A673 (cell line): Measurements from ENCODE around the gene KDM4D.

Experiments used
- EZH2 ChIP-seq: fragments of 200-600 bp; sonication (generic); IDR thresholded peaks from 2 replicates; pipeline ENCODE4 v1.6.1; 2017; ENCODE audit warnings: borderline replicate concordance, low read depth, mild to moderate bottlenecking, mixed read lengths, antibody characterized with exemption, low read length; ENCODE audit not compliant: poor library complexity, severe bottlenecking
- TF ChIP-seq, protein P1 (sequence below): fragments of 300-800, 200-600 bp; sonication (generic); conservative IDR thresholded peaks from 2 replicates; pipeline ENCODE4 v1.5.1; 2017; ENCODE audit warnings: low read depth, mild to moderate bottlenecking, antibody characterized with exemption, low read length, moderate library complexity, mixed read lengths

DNA sequence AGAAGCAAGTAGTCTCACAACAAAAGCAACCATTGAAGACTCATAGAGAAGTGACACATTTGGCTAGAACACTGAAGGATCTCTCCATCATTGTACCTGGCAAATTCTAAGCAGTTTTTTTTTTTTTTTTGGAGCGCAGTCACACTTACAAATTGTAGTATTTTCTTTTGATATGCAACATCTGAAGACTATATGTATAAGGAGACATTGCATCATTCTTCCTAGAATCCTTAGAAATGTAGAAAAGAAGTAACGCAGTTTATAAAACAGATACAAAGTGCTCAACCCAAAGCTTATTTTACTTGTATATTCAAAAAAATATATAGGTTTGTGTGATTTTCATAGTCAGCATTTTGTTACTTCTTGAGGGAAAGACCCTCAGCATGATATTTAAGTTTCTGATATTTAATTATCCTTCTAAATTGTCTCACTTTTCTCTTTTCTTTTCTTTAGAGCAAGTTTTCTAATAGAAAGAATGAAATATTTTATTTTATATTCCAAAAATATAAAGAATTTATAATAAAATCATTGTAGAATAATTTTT is 20.0 kb downstream of the KDM4D start:
- TF ChIP-seq, protein P1, sequence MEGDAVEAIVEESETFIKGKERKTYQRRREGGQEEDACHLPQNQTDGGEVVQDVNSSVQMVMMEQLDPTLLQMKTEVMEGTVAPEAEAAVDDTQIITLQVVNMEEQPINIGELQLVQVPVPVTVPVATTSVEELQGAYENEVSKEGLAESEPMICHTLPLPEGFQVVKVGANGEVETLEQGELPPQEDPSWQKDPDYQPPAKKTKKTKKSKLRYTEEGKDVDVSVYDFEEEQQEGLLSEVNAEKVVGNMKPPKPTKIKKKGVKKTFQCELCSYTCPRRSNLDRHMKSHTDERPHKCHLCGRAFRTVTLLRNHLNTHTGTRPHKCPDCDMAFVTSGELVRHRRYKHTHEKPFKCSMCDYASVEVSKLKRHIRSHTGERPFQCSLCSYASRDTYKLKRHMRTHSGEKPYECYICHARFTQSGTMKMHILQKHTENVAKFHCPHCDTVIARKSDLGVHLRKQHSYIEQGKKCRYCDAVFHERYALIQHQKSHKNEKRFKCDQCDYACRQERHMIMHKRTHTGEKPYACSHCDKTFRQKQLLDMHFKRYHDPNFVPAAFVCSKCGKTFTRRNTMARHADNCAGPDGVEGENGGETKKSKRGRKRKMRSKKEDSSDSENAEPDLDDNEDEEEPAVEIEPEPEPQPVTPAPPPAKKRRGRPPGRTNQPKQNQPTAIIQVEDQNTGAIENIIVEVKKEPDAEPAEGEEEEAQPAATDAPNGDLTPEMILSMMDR: no peak
- TF ChIP-seq EZH2: no peak
